ENCODE results near the gene LRRC28. TPM values are rescaled to one million over a fixed set of nuclear protein-coding genes. Genes with fewer than 3 reads are reported as not detected.

The LRRC28 gene
- total and polyA plus RNA-seq, 9 of the 15 experiments (the other 6 are each of a cell fraction or from before 2014, with no cell fraction given) = 5.5 to 17.4 (median 7.9) TPM

DNA sequence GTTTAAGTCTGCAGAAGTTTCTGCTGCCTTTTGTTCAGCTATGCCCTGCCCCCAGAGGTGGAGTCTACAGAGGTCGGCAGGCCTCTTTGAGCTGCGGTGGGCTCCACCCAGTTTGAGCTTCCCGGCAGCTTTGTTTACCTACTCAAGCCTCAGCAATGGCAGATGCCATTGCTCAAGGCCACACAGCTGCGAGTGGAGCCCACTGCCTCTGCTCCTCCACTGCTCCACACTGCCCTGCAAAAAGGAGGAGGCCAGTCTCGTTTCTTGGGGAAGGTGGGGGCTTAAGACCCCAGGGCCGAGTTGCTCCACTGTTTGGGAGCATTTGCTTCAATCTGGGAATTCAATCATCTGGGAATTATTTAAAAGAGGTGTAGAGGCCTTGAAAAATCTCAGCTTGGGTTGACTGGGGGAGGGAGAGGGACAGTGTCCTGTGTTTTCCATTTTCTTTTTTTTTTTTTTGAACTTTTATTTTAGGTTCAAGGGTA, 169.9 kb downstream of the LRRC28 start:
- TF ChIP-seq FOXA3 (CRISPR knock-in tag; conservative IDR thresholded peaks at IDR 0.05 in 1 of 2, IDR thresholded peaks at IDR 0.05 in 1 of 2) (peak in 1 of 2 experiments; percentile 47; a peak in 2 of 4 replicates), PYGO2 (tag; IDR thresholded peaks at IDR 0.05) (no peak)
- TF ChIP-seq, protein P1, sequence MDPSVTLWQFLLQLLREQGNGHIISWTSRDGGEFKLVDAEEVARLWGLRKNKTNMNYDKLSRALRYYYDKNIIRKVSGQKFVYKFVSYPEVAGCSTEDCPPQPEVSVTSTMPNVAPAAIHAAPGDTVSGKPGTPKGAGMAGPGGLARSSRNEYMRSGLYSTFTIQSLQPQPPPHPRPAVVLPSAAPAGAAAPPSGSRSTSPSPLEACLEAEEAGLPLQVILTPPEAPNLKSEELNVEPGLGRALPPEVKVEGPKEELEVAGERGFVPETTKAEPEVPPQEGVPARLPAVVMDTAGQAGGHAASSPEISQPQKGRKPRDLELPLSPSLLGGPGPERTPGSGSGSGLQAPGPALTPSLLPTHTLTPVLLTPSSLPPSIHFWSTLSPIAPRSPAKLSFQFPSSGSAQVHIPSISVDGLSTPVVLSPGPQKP (CRISPR knock-in tag; IDR thresholded peaks at IDR 0.05) = no peak
- TF ChIP-seq, protein P2, sequence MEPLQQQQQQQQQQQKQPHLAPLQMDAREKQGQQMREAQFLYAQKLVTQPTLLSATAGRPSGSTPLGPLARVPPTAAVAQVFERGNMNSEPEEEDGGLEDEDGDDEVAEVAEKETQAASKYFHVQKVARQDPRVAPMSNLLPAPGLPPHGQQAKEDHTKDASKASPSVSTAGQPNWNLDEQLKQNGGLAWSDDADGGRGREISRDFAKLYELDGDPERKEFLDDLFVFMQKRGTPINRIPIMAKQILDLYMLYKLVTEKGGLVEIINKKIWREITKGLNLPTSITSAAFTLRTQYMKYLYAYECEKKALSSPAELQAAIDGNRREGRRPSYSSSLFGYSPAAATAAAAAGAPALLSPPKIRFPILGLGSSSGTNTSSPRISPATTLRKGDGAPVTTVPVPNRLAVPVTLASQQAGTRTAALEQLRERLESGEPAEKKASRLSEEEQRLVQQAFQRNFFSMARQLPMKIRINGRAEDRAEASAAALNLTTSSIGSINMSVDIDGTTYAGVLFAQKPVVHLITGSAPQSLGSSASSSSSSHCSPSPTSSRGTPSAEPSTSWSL (CRISPR knock-in tag; IDR thresholded peaks at IDR 0.05; ENCODE audit: borderline replicate concordance) = no peak
- Histone ChIP-seq H4K20me1 (replicated peaks; ENCODE audit: control insufficient read depth, insufficient read depth, low read length) (no peaks in the 10 kb centered on the region), H2AFZ (ENCODE audit: low read depth, low read length) (no peak overlapping the region), H3K4me3 (no peak overlapping the region), H3K4me2 (ENCODE audit: insufficient read depth, low read length) (no peak overlapping the region), H3K4me1 (replicated peaks in 1 of 2; ENCODE audit: control insufficient read depth in 2 of 2, insufficient read depth in 2 of 2, low read length in 2 of 2) (no peaks in the 10 kb centered on the region), H3K27me3 (ENCODE audit: control insufficient read depth in 2 of 2, insufficient read depth in 2 of 2, low read length in 2 of 2) (peaks cover 8 to 28% of the 10 kb centered on the region in 2 experiments; a peak in 4 of 5 replicates), H3K27ac (ENCODE audit: extremely low read depth, low read depth, low read length) (no peak overlapping the region), H3K9ac (ENCODE audit: insufficient read depth in 1 of 2, low read depth in 2 of 2, low read length in 2 of 2) (no peak overlapping the region), H3K79me2 (ENCODE audit: control insufficient read depth, insufficient read depth, low read length) (no peaks in the 10 kb centered on the region), H3K36me3 (ENCODE audit: control insufficient read depth, insufficient read depth, low read length) (no peaks in the 10 kb centered on the region), H3K9me1 (ENCODE audit: control insufficient read depth, insufficient read depth, low read length) (no peaks in the 10 kb centered on the region), H3K9me3 (replicated peaks; ENCODE audit: control insufficient read depth, insufficient read depth, low read depth, low read length) (no peaks in the 10 kb centered on the region)
- FAIRE-seq (no peak), DNase-seq (ENCODE audit: extremely low read depth in 1 of 4, low spot score in 3 of 4) (no peak), ATAC-seq (no peak)
- ChIA-PET POLR2A (interaction anchor here (0.6 to 0.9 kb wide), 2 partner anchors 14 to 134 kb away, joined by 3 read pairs; no protein-coding TSS in a partner anchor), CTCF (ENCODE audit: low intra/inter-chr PET ratio) (no interaction called here)
- BruUV-seq (replicated peaks) = no TSS peak
- 1% methylated on average over 6 of the region's 6 CpGs for WGBS (ENCODE audit: insufficient coverage, low coverage, missing lambda C conversion rate)
- intact Hi-C loops (cut with micrococcal nuclease) (no loop called here), in situ Hi-C loops (cut with MboI) (no loop called here)

Measured in K562 (cell line).